ENCODE data around the gene TRIM24.

DNA sequence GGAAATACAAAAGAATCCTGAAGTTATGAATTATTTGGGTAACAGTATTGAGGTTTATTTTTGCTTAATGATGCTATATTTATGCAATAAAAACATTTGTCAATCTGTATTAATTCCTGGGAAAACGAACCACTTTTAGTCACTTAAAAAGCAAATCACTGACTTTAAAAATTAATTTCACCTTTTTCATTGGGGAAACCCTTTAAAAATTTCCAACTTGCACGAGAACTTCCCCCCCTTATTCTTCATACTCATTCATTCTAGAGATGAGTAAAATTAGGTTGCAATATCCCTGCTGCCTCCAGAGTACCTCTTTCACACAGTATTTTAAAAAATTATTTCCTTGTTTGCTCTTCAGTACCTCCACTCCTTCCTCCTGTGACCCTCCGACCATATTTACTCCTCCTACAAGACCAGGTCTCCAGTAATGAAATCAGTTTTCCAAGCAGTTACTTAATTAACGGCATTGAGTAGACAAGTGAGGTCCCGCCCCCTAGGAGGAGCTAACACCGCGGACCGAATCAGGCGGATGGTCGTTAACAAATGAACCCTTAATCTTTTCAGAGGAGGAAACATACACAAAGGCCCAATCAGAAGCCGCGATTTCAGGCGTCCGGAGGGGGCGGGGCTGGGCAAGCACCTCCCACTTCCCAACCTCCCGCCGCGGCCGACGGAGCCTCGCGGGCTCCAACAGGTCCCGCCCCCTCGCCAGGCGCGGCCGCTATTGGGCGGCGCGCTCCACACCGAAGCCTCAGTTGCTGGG lies 465 bp upstream of the TRIM24 start:
- TF ChIP-seq SUZ12 (IDR thresholded peaks at IDR 0.05; ENCODE audit: extremely low read depth, insufficient read depth, insufficient read length) = no peak
- TF ChIP-seq YY1 (IDR thresholded peaks at IDR 0.05; ENCODE audit: insufficient read depth, insufficient read length) = no peak
- no peak for TF ChIP-seq ZNF274 (IDR thresholded peaks at IDR 0.05; ENCODE audit: low read depth, low read length)

Measured in NT2/D1 (cell line).